Ovary (tissue), 10 donors: Measurements from ENCODE around the gene CAMK2N2. TPM values are rescaled to one million over a fixed set of nuclear protein-coding genes. Genes with fewer than 3 reads are reported as not detected.

ENCODE experiments used
- DNase-seq, 5 donors: peaks; one replicate each; pipeline ENCODE4 v3.0.0-alpha.2; 2019 to 2020
- H3K27ac ChIP-seq, 2 donors: fragments of 200-600 bp; one replicate each; pipeline versions ENCODE4 v1.5.1 to v1.8.0; 2019 to 2022
- H3K27me3 ChIP-seq: fragments of 200-600 bp; one replicate; pipeline ENCODE4 v1.8.0; 2022
- H3K36me3 ChIP-seq: fragments of 200-600 bp; sonication (generic); one replicate; pipeline ENCODE4 v1.5.1; 2019
- H3K4me1 ChIP-seq: one replicate; pipeline ENCODE4 v1.8.1; 2013; ENCODE audit warnings: mild to moderate bottlenecking, moderate library complexity; ENCODE audit not compliant: insufficient read depth
- H3K4me3 ChIP-seq: fragments of 200-600 bp; sonication (generic); one replicate; pipeline ENCODE4 v1.5.1; 2017
- H3K9me3 ChIP-seq, 2 donors: fragments of 200-600 bp in 1 of 2; sonication (generic) in 1 of 2; one replicate each; pipeline versions ENCODE4 v1.5.1 to v1.8.1; 2013 to 2019; ENCODE audit warnings: mild to moderate bottlenecking in 1 of 2, moderate library complexity in 1 of 2
- CTCF ChIP-seq, 3 donors: fragments of 450-650 bp in 2 of 3; fragments of 200-600 bp in 1 of 3; IDR thresholded peaks; one replicate each; pipeline versions ENCODE4 v1.5.1 to v1.8.0; 2016 to 2022; ENCODE audit warnings: antibody characterized with exemption in 3 of 3, mild to moderate bottlenecking in 1 of 3
- EP300 ChIP-seq: sonication (generic); formaldehyde crosslinking; IDR thresholded peaks from one replicate; pipeline ENCODE4 v1.6.1; 2017; ENCODE audit warnings: antibody characterized with exemption
- POLR2A ChIP-seq: fragments of 450-650 bp; IDR thresholded peaks from one replicate; pipeline ENCODE4 v1.6.1; 2017; ENCODE audit warnings: antibody characterized with exemption, mild to moderate bottlenecking, moderate library complexity
- WGBS, 3 donors: extraction: QIAGEN DNeasy Blood & Tissue Kit in 1 of 3; methylation state at CpG; one replicate each; pipeline versions ENCODE4 v1.1.5 to v1.1.7; 2013 to 2017; 5-methylcytosine and 5-hydroxymethylcytosine counted together
- intact Hi-C, 4 donors: fragments of 100-400 bp; cut with DNase I; formaldehyde crosslinking; loops; one replicate each; pipeline versions ENCODE4 v1.11.0 to v1.15.1; 2022 to 2023
- long read RNA-seq, 3 donors: library from polyadenylated mRNA in 2 of 3; unstranded in 2 of 3; transcript quantifications; one replicate each; pipeline ENCODE4 v2.0.0 and lab custom pipeline, GENCODE V29; 2021 to 2026
- polyA plus RNA-seq, 2 donors: library from polyadenylated mRNA; stranded (reverse); fragments of 200-250 nt in 1 of 2; fragments of 350-450 nt in 1 of 2; fragmentation: Illumina TruSeq in 1 of 2; extraction: RNeasy Lipid Tissue Mini Kit (QIAGEN cat#74804) in 1 of 2; gene quantifications; one replicate each; pipeline ENCODE4 v1.2.3, GENCODE V29; 2013 to 2014
- total RNA-seq, 7 donors: library from RNA; depleted of rRNA in 2 of 7; stranded (reverse); fragments of >200 nt in 2 of 7; fragmentation: NEBNext Ultra II Directional in 3 of 7; extraction: Animal tissue kit (Norgen Biotek cat#: 25700) in 3 of 7; gene quantifications; one replicate each; pipeline versions ENCODE4 v1.1.0 to v1.2.4, GENCODE V29; 2016 to 2023
- donor health status: DM: no; HTN: no; CAD: no; lungs with moderate emphysema.
- donor health status: DM: no; HTN: no; CAD: no.
- donor health status: Bipolar disorder and iron deficiency.
- donor health status: DM: yes; HTN: yes; CAD: no.
- donor health status: DM: no; HTN: no; CAD: no.
- donor health status: DM: yes; HTN: yes; CAD: no.

Gene CAMK2N2
- total RNA-seq (under 1 TPM in 2 of 7 donors, not detected in 5; 0.23 to 0.26 TPM), polyA plus RNA-seq (under 1 TPM; 0.08 to 0.13 TPM)
- long read RNA-seq, donor 1 = 0 reads
- long read RNA-seq, donor 2 = 0 reads
- long read RNA-seq, donor 3 = 0 reads

DNA sequence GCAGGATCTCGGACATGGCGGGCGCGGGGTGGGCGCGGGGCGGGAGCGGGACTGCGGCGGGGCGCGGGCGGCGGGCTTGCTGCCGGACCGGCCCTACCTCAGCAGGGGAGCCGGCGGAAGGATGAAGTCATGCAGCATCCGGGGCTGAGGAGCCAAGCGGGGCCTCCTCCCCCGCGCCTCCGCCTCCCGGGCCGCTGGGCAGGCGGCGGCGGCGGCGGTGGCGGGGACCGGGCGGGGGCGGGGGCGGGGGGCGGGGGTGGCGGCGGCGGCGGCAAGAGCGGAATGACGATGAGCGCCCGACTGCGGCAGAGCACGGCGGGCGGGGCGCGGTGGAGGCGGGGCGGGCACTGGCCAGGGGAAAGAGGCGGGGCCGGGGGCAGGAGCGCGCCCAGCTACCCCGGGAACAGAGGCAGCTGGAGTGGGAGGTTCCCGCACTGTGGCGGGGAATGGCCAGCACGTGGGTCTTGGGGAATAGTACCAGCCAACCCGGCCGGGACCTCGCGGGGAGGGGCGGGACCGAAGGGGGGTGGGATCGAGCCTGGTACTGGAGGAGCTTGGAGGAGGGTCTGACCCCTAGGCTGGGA is at the start of gene CAMK2N2:
TSS of gene CAMK2N2 (minus strand) at position 284 of the 584 bp plus-strand sequence. CDS start at position 16, 268 bp downstream.
- TF ChIP-seq POLR2A (no peak), CTCF (IDR thresholded peaks at IDR 0.05) (no peak), EP300 (no peak)
- H3K27me3 ChIP-seq = peaks cover 5% of the 10 kb centered on the region
- no peaks in the 10 kb centered on the region for H3K36me3 ChIP-seq
- intact Hi-C loops = no loop called here
- H3K27ac ChIP-seq = no peak within 1 kb of the TSS
- 0 to 3% (median 1%) methylated on average over 12 to 63 of the region's 67 CpGs for WGBS, 3 donors
- no peaks in the 10 kb centered on the region for H3K9me3 ChIP-seq
- peak within 1 kb of the TSS; percentile 23 for H3K4me3 ChIP-seq
- peak in 2 of 5 donors; percentile 45 to 46 for DNase-seq
- H3K4me1 ChIP-seq = peaks cover 13% of the 10 kb centered on the region

- intact Hi-C loops = loop anchor here in 1 of 4 donors (10.0 kb wide), 1 partner anchor 46 kb away; no protein-coding TSS in a partner anchor
- WGBS, 3 donors = 59 to 65% (median 61%) methylated on average over 7 of the region's 7 CpGs
These were observed 47.4 kb upstream of the CAMK2N2 start for GRCh38 chr3:184308744-184309143.

GRCh38 chr3:184307915-184308314 is 46.6 kb upstream of the CAMK2N2 start:
- 86 to 94% (median 90%) methylated on average over 9 of the region's 9 CpGs for WGBS, 3 donors
- Histone ChIP-seq H3K27me3 (no peaks in the 10 kb centered on the region), H3K27ac (no peak overlapping the region), H3K36me3 (no peaks in the 10 kb centered on the region), H3K4me3 (no peak overlapping the region), H3K9me3 (no peaks in the 10 kb centered on the region), H3K4me1 (no peaks in the 10 kb centered on the region)
- intact Hi-C loops = loop anchor here in 1 of 4 donors (10.0 kb wide), 1 partner anchor 47 kb away; no protein-coding TSS in a partner anchor
- no peak for DNase-seq
- TF ChIP-seq CTCF (IDR thresholded peaks at IDR 0.05) (no peak), POLR2A (no peak), EP300 (no peak)

More at GRCh38 chr3:184308744-184309143, 47.4 kb upstream of the CAMK2N2 start:
- H3K27me3 ChIP-seq = no peaks in the 10 kb centered on the region
- H3K27ac ChIP-seq = no peak overlapping the region
- H3K4me3 ChIP-seq = no peak overlapping the region
- DNase-seq = no peak
- H3K9me3 ChIP-seq = no peaks in the 10 kb centered on the region
- H3K4me1 ChIP-seq = no peaks in the 10 kb centered on the region
- H3K36me3 ChIP-seq = no peaks in the 10 kb centered on the region
- TF ChIP-seq EP300 (no peak), POLR2A (no peak), CTCF (IDR thresholded peaks at IDR 0.05) (no peak)

DNA sequence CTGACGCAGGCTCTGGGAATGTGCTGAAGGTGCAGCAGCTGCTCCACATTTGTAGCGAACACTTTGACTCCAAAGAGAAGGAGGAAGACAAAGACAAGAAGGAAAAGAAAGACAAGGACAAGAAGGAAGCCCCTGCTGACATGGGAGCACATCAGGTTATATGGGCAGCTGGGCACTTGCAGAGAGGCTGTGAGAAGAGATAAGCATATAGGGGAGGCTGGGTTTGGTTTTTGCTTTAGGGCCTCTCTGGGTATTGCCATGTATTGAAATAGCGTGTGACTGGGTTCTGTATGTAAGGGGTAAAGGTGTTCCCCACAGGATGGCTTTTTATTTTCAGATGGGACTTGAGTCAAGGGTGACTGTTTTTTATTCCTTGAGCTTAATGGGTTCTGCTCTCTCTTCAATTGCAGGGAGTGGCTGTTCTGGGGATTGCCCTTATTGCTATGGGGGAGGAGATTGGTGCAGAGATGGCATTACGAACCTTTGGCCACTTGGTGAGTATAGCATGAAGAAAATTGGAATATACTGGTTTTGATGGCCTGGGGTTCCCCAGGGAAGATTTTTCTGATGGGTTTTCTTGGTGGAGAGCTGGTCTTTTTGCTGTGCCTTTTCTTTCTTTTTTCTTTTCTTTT is 45.1 kb upstream of the CAMK2N2 start:
- TF ChIP-seq CTCF (IDR thresholded peaks at IDR 0.05) = no peak
- no peak for TF ChIP-seq POLR2A
- TF ChIP-seq EP300 = no peak
- Histone ChIP-seq H3K4me3 (no peak overlapping the region), H3K27me3 (no peaks in the 10 kb centered on the region), H3K27ac (no peak overlapping the region), H3K36me3 (no peaks in the 10 kb centered on the region), H3K9me3 (no peaks in the 10 kb centered on the region), H3K4me1 (no peaks in the 10 kb centered on the region)
- intact Hi-C loops = loop anchor here in 1 of 4 donors (10.0 kb wide), 1 partner anchor 48 kb away; no protein-coding TSS in a partner anchor
- 89 to 94% (median 90%) methylated on average over 4 of the region's 4 CpGs for WGBS, 3 donors
- DNase-seq = no peak
